Measurements from ENCODE around the gene PRR12.
A peak's percentile ranks its signal among the peaks of the same experiment; 100 is the strongest.

Gene PRR12

GRCh38 chr19:49556412-49557398, 34.3 kb upstream of the PRR12 start:
- WGBS (ENCODE audit: insufficient coverage) = 96% methylated on average over 46 of the region's 66 CpGs
- H3K27ac ChIP-seq (ENCODE audit: insufficient read depth in 1 of 2, low read depth in 1 of 2, low read length in 2 of 2, poor library complexity in 1 of 2, severe bottlenecking in 2 of 2) = no peak overlapping the region
- no peak for DNase-seq
- H3K4me1 ChIP-seq (ENCODE audit: control extremely low read depth in 1 of 4, control insufficient read depth in 4 of 4, insufficient read depth in 4 of 4, low read length in 3 of 4) = peaks cover 0 to 33% (median 22%) of the 10 kb centered on the region in 4 experiments
- ChIA-PET CTCF (interaction anchor here (1.2 to 6.8 kb wide), 3 partner anchors 9 to 35 kb away, joined by 3 to 70 read pairs (median 23); no protein-coding TSS in a partner anchor), POLR2A (no interaction called here)
- H3K9me3 ChIP-seq (ENCODE audit: control extremely low read depth in 1 of 5, control insufficient read depth in 4 of 5, insufficient read depth in 2 of 5, low read depth in 1 of 5, low read length in 4 of 5) = no peaks in the 10 kb centered on the region
- H3K4me3 ChIP-seq (ENCODE audit: control insufficient read depth in 1 of 7, extremely low read depth in 1 of 7, insufficient read depth in 4 of 7, low read depth in 2 of 7, low read length in 6 of 7) = no peak overlapping the region
- no peaks in the 10 kb centered on the region for H3K27me3 ChIP-seq (replicated peaks in 2 of 5; ENCODE audit: control insufficient read depth in 4 of 5, insufficient read depth in 5 of 5, low read length in 4 of 5)
- H3K36me3 ChIP-seq (ENCODE audit: control insufficient read depth in 4 of 4, insufficient read depth in 4 of 4, low read length in 3 of 4) = peaks cover 15 to 48% (median 28%) of the 10 kb centered on the region in 4 experiments

DNA sequence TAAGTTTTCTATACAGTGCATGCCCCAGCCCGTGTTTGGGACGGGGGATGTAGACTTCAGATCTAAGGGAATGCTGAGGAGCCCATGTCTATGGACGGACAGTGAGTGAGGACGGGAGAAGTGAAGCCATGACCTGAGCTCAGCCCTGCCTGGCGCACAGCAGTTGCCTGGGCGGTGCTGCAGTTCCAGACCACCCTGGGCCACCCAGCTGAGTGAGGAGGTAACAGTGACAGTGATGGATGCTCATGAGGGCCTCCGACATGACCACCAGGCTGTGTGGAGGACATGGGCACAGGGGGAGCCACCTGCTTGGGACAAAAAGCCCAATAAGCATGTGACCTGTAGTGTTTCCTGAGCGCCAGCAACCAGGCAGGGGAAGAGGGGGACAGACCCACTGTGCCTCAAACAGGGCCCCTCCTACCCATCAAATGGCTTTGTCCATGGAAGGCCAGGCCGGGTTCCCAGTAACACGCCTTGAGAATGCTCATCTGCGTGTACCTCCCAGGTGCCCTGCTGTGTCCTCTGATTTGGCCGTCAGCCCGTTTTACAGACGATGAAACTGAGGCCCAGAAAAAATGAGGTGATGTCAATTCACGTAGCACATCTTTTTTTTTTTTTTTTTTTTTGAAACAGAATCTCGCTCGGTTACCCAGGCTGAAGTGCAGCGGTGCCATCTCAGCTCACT, 33.2 kb upstream of the PRR12 start:
- ChIA-PET POLR2A (interaction anchor here (0.6 kb wide), 1 partner anchor 11 kb away, joined by 5 read pairs; no protein-coding TSS in a partner anchor), CTCF (interaction anchor here (0.6 to 6.8 kb wide), 5 partner anchors 8 to 58 kb away, joined by 3 to 70 read pairs (median 10); no protein-coding TSS in a partner anchor)
- WGBS (ENCODE audit: insufficient coverage) = 96% methylated on average over 16 of the region's 18 CpGs
- Histone ChIP-seq H3K36me3 (ENCODE audit: control insufficient read depth in 4 of 4, insufficient read depth in 4 of 4, low read length in 3 of 4) (peaks cover 15 to 48% (median 28%) of the 10 kb centered on the region in 4 experiments), H3K9me3 (ENCODE audit: control extremely low read depth in 1 of 5, control insufficient read depth in 4 of 5, insufficient read depth in 2 of 5, low read depth in 1 of 5, low read length in 4 of 5) (no peaks in the 10 kb centered on the region), H3K4me1 (ENCODE audit: control extremely low read depth in 1 of 4, control insufficient read depth in 4 of 4, insufficient read depth in 4 of 4, low read length in 3 of 4) (peaks cover 0 to 36% (median 22%) of the 10 kb centered on the region in 4 experiments), H3K27ac (ENCODE audit: insufficient read depth in 1 of 2, low read depth in 1 of 2, low read length in 2 of 2, poor library complexity in 1 of 2, severe bottlenecking in 2 of 2) (no peak overlapping the region), H3K4me3 (ENCODE audit: control insufficient read depth in 1 of 7, extremely low read depth in 1 of 7, insufficient read depth in 4 of 7, low read depth in 2 of 7, low read length in 6 of 7) (no peak overlapping the region), H3K27me3 (replicated peaks in 2 of 5; ENCODE audit: control insufficient read depth in 4 of 5, insufficient read depth in 5 of 5, low read length in 4 of 5) (no peaks in the 10 kb centered on the region)
- DNase-seq = no peak

DNA sequence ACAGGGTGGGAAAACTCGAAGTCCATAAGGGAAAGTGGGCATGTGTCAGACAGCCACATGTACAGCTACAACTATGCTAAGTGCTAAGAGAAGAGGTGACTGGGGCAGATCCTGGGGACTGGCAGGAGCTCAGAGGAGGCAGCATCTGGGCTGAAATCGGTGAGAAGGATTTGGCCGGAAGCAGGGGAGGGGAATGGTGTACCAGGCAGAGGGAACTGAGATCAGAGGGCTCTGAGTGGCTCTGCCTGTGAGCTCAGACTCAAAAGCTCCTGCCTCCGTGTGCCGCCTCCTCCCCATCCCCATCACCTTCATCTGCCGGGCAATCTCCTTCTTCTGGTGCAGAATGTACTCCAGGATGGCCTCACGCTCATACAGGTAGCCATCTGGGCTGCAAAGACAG, 32.4 kb upstream of the PRR12 start:
- no peak overlapping the region for H3K27ac ChIP-seq (ENCODE audit: insufficient read depth in 1 of 2, low read depth in 1 of 2, low read length in 2 of 2, poor library complexity in 1 of 2, severe bottlenecking in 2 of 2)

GRCh38 chr19:49559443-49559842, 31.5 kb upstream of the PRR12 start:
- Histone ChIP-seq H3K27ac (ENCODE audit: insufficient read depth in 1 of 2, low read depth in 1 of 2, low read length in 2 of 2, poor library complexity in 1 of 2, severe bottlenecking in 2 of 2) (no peak overlapping the region), H3K9me3 (ENCODE audit: control extremely low read depth in 1 of 5, control insufficient read depth in 4 of 5, insufficient read depth in 2 of 5, low read depth in 1 of 5, low read length in 4 of 5) (no peaks in the 10 kb centered on the region), H3K4me3 (ENCODE audit: control insufficient read depth in 1 of 7, extremely low read depth in 1 of 7, insufficient read depth in 4 of 7, low read depth in 2 of 7, low read length in 6 of 7) (no peak overlapping the region), H3K36me3 (ENCODE audit: control insufficient read depth in 4 of 4, insufficient read depth in 4 of 4, low read length in 3 of 4) (peaks cover 15 to 48% (median 28%) of the 10 kb centered on the region in 4 experiments), H3K4me1 (ENCODE audit: control extremely low read depth in 1 of 4, control insufficient read depth in 4 of 4, insufficient read depth in 4 of 4, low read length in 3 of 4) (peaks cover 0 to 32% (median 22%) of the 10 kb centered on the region in 4 experiments), H3K27me3 (replicated peaks in 2 of 5; ENCODE audit: control insufficient read depth in 4 of 5, insufficient read depth in 5 of 5, low read length in 4 of 5) (no peaks in the 10 kb centered on the region)
- ChIA-PET CTCF (interaction anchor here (0.7 to 6.8 kb wide), 6 partner anchors 9 to 113 kb away, joined by 3 to 70 read pairs (median 8); no protein-coding TSS in a partner anchor), POLR2A (no interaction called here)
- 92% methylated on average over 2 of the region's 3 CpGs for WGBS (ENCODE audit: insufficient coverage)
- no peak for DNase-seq

More for the DNA sequence above, 32.4 kb upstream of the PRR12 start:
- CTCF ChIA-PET = interaction anchor here (0.6 to 6.8 kb wide), 6 partner anchors 8 to 86 kb away, joined by 3 to 70 read pairs (median 7); no protein-coding TSS in a partner anchor
- no peaks in the 10 kb centered on the region for H3K9me3 ChIP-seq (ENCODE audit: control extremely low read depth in 1 of 5, control insufficient read depth in 4 of 5, insufficient read depth in 2 of 5, low read depth in 1 of 5, low read length in 4 of 5)
- WGBS (ENCODE audit: insufficient coverage) = 87% methylated on average over 4 of the region's 7 CpGs
- POLR2A ChIA-PET = no interaction called here
- peaks cover 0 to 36% (median 22%) of the 10 kb centered on the region in 4 experiments for H3K4me1 ChIP-seq (ENCODE audit: control extremely low read depth in 1 of 4, control insufficient read depth in 4 of 4, insufficient read depth in 4 of 4, low read length in 3 of 4)
- no peaks in the 10 kb centered on the region for H3K27me3 ChIP-seq (replicated peaks in 2 of 5; ENCODE audit: control insufficient read depth in 4 of 5, insufficient read depth in 5 of 5, low read length in 4 of 5)
- no peak overlapping the region for H3K4me3 ChIP-seq (ENCODE audit: control insufficient read depth in 1 of 7, extremely low read depth in 1 of 7, insufficient read depth in 4 of 7, low read depth in 2 of 7, low read length in 6 of 7)
- peaks cover 15 to 48% (median 28%) of the 10 kb centered on the region in 4 experiments for H3K36me3 ChIP-seq (ENCODE audit: control insufficient read depth in 4 of 4, insufficient read depth in 4 of 4, low read length in 3 of 4)
- DNase-seq = no peak

- Histone ChIP-seq H3K27ac (ENCODE audit: insufficient read depth in 1 of 2, low read depth in 1 of 2, low read length in 2 of 2, poor library complexity in 1 of 2, severe bottlenecking in 2 of 2) (peak overlapping the region in 1 of 2 experiments; percentile 65), H3K36me3 (ENCODE audit: control insufficient read depth in 4 of 4, insufficient read depth in 4 of 4, low read length in 3 of 4) (peaks cover 15 to 44% (median 28%) of the 10 kb centered on the region in 4 experiments), H3K9me3 (ENCODE audit: control extremely low read depth in 1 of 5, control insufficient read depth in 4 of 5, insufficient read depth in 2 of 5, low read depth in 1 of 5, low read length in 4 of 5) (no peaks in the 10 kb centered on the region), H3K4me1 (ENCODE audit: control extremely low read depth in 1 of 4, control insufficient read depth in 4 of 4, insufficient read depth in 4 of 4, low read length in 3 of 4) (peaks cover 0 to 27% (median 18%) of the 10 kb centered on the region in 4 experiments), H3K4me3 (ENCODE audit: control insufficient read depth in 1 of 7, extremely low read depth in 1 of 7, insufficient read depth in 4 of 7, low read depth in 2 of 7, low read length in 6 of 7) (no peak overlapping the region), H3K27me3 (replicated peaks in 2 of 5; ENCODE audit: control insufficient read depth in 4 of 5, insufficient read depth in 5 of 5, low read length in 4 of 5) (no peaks in the 10 kb centered on the region)
- ChIA-PET CTCF (interaction anchor here (0.7 to 6.8 kb wide), 5 partner anchors 10 to 113 kb away, joined by 3 to 70 read pairs (median 10); no protein-coding TSS in a partner anchor), POLR2A (no interaction called here)
- WGBS (ENCODE audit: insufficient coverage) = 89% methylated on average over 9 of the region's 15 CpGs
- no peak for DNase-seq
Observed at GRCh38 chr19:49559928-49560327, 31.1 kb upstream of the PRR12 start.

DNA sequence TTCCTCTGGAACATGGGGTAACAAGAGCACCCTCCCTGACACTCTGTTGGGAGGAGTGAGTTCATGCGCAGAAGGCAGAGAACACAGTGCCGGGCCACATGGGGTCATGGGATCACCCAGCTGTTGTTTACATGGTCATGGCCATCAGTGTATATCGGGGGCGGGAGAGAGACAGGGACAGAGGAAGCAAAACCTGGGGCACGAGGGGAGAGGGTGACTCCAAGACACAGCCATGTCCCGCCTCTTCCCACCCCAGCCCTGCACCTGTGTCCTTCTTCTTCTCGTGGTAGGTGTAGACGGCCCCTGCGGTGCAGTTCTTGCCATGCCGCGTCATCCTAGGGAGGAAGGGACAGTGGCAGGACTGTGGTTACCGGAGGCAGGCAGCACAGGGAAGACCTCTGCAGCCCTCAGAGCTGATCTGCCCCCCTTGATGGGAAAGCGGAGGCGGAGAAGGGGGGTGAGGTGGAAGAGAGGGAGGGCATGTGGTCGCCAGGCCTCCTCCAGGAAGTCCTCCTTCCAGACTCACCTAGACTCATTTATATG, 30.6 kb upstream of the PRR12 start:
- no peaks in the 10 kb centered on the region for H3K9me3 ChIP-seq (ENCODE audit: control extremely low read depth in 1 of 5, control insufficient read depth in 4 of 5, insufficient read depth in 2 of 5, low read depth in 1 of 5, low read length in 4 of 5)
- ChIA-PET CTCF (interaction anchor here (0.7 to 6.8 kb wide), 10 partner anchors 10 to 169 kb away, joined by 3 to 70 read pairs (median 4); no protein-coding TSS in a partner anchor), POLR2A (no interaction called here)
- H3K36me3 ChIP-seq (ENCODE audit: control insufficient read depth in 4 of 4, insufficient read depth in 4 of 4, low read length in 3 of 4) = peaks cover 15 to 41% (median 28%) of the 10 kb centered on the region in 4 experiments
- peak; percentile 19 to 64 (median 50) for DNase-seq
- peak overlapping the region in 1 of 2 experiments; percentile 65 for H3K27ac ChIP-seq (ENCODE audit: insufficient read depth in 1 of 2, low read depth in 1 of 2, low read length in 2 of 2, poor library complexity in 1 of 2, severe bottlenecking in 2 of 2)
- H3K27me3 ChIP-seq (replicated peaks in 2 of 5; ENCODE audit: control insufficient read depth in 4 of 5, insufficient read depth in 5 of 5, low read length in 4 of 5) = no peaks in the 10 kb centered on the region
- H3K4me1 ChIP-seq (ENCODE audit: control extremely low read depth in 1 of 4, control insufficient read depth in 4 of 4, insufficient read depth in 4 of 4, low read length in 3 of 4) = peaks cover 0 to 25% (median 16%) of the 10 kb centered on the region in 4 experiments
- 23% methylated on average over 4 of the region's 15 CpGs for WGBS (ENCODE audit: insufficient coverage)
- peak overlapping the region in 1 of 7 experiments; percentile 41 for H3K4me3 ChIP-seq (ENCODE audit: control insufficient read depth in 1 of 7, extremely low read depth in 1 of 7, insufficient read depth in 4 of 7, low read depth in 2 of 7, low read length in 6 of 7)

All from common myeloid progenitor, CD34-positive (primary cell).